Measurements from ENCODE around the gene SHISA7.
A peak's percentile ranks its signal among the peaks of the same experiment; 100 is the strongest.

SHISA7 gene

GRCh38 chr19:55441319-55441691 lies 1.8 kb downstream of the SHISA7 start:
- no peak for TF ChIP-seq POLR2A (IDR thresholded peaks at IDR 0.05; ENCODE audit: low read depth, low read length)
- TF ChIP-seq POU2F2 (IDR thresholded peaks at IDR 0.05; ENCODE audit: low read depth, low read length): no peak
- no peak for TF ChIP-seq POLR2AphosphoS5 (IDR thresholded peaks at IDR 0.05; ENCODE audit: low read depth, low read length)
- TF ChIP-seq TAF1 (IDR thresholded peaks at IDR 0.05; ENCODE audit: low read depth, low read length): no peak
- peak; percentile 54 for TF ChIP-seq SPI1 (IDR thresholded peaks at IDR 0.05; ENCODE audit: low read depth, low read length)
- TF ChIP-seq PAX5 (IDR thresholded peaks at IDR 0.05; ENCODE audit: insufficient read depth, low read length, severe bottlenecking): no peak
- FAIRE-seq (no peak), DNase-seq (ENCODE audit: insufficient read length, low spot score) (no peak)

DNA sequence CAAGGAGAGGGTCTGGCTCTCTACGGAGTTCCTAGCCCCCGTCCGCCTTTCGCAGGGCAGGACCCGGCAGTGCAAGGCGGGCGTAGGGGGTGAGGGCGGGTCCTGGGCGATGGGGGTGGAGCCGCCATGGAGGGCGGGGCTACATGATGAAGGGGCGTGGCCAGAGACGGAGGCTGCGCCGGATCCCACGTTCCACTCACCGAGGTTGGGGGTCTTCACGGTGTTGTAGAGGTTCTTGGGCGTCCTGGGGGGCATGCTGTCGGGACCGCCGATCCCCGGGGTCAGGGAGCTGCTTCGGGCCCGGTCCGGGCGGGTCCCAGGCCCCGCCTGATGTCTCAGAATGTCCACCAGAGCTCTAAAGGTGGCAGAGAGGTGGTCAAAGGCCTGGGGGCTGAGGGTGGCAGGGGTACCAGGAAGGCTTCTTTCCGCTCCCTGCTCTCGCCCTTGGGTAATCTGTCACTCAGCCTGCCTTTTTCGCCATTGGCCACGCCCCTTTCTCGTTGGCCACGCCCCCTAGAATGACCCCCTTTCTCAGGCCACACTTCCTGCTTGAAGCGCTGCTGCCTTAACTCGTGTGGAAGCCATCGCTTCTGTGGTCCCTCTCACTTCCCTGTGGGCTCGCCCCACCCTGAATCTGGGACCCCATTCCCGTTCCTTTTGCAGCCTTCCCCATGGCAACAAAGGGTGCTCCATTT lies 2.5 kb downstream of the SHISA7 start:
- DNase-seq (ENCODE audit: insufficient read length, low spot score) (no peak), FAIRE-seq (no peak)
- TF ChIP-seq POU2F2 (IDR thresholded peaks at IDR 0.05; ENCODE audit: low read depth, low read length) (no peak), SPI1 (IDR thresholded peaks at IDR 0.05; ENCODE audit: low read depth, low read length) (no peak), PAX5 (IDR thresholded peaks at IDR 0.05; ENCODE audit: insufficient read depth, low read length, severe bottlenecking) (no peak), POLR2A (IDR thresholded peaks at IDR 0.05; ENCODE audit: low read depth, low read length) (no peak), TAF1 (IDR thresholded peaks at IDR 0.05; ENCODE audit: low read depth, low read length) (no peak), POLR2AphosphoS5 (IDR thresholded peaks at IDR 0.05; ENCODE audit: low read depth, low read length) (no peak)

DNA sequence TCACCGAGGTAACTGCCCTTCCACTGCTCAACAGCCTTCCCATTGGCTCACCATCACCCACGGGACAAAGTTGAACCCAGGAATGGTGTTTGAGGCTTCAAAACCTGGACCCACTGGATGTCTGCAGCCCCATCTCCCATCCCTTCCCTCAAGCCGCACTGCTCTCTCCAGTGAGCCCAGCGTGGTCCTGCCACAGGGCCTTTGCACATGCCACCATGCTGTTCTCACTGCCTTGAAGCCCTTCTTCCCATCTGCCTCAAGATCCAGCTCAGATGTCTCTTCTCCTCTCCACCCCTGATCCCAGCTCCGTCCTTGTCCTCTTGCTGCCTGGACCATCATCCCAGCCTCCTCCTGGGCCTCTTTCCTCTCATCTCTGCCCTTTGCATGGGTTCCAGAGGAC lies 4.0 kb downstream of the SHISA7 start:
- FAIRE-seq: no peak
- no peak for TF ChIP-seq SPI1 (IDR thresholded peaks at IDR 0.05; ENCODE audit: low read depth, low read length)
- no peak for TF ChIP-seq PAX5 (IDR thresholded peaks at IDR 0.05; ENCODE audit: insufficient read depth, low read length, severe bottlenecking)
- no peak for TF ChIP-seq TAF1 (IDR thresholded peaks at IDR 0.05; ENCODE audit: low read depth, low read length)
- TF ChIP-seq POU2F2 (IDR thresholded peaks at IDR 0.05; ENCODE audit: low read depth, low read length): no peak
- no peak for DNase-seq (ENCODE audit: insufficient read length, low spot score)

DNA sequence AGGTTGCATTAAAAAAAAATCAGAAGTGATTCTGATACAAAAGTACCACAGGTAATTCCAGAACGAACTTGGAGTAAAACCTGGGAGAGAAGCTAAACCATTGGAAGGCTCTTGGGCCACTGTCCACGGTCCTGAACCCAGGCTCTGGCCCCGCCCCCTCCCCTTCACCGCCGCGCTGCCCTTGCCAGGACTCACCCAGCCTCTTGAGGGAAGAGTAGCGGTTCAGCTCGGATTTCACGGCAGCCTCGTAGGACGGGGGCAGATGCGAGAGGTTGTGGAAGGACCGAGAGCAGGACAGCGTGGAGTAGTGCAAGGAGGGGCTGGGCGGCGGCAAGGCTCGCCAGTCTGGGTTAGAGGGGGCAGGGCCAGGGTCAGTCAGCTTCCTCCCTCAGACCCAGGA lies 5.7 kb downstream of the SHISA7 start:
- no peak for DNase-seq (ENCODE audit: insufficient read length, low spot score)
- no peak for FAIRE-seq
- TF ChIP-seq POU2F2 (IDR thresholded peaks at IDR 0.05; ENCODE audit: low read depth, low read length) (no peak), SPI1 (IDR thresholded peaks at IDR 0.05; ENCODE audit: low read depth, low read length) (no peak), POLR2A (IDR thresholded peaks at IDR 0.05; ENCODE audit: low read depth, low read length) (no peak), POLR2AphosphoS5 (IDR thresholded peaks at IDR 0.05; ENCODE audit: low read depth, low read length) (no peak), PAX5 (IDR thresholded peaks at IDR 0.05; ENCODE audit: insufficient read depth, low read length, severe bottlenecking) (no peak), TAF1 (IDR thresholded peaks at IDR 0.05; ENCODE audit: low read depth, low read length) (no peak)

- TF ChIP-seq POLR2AphosphoS5 (IDR thresholded peaks at IDR 0.05; ENCODE audit: low read depth, low read length) (no peak), SPI1 (IDR thresholded peaks at IDR 0.05; ENCODE audit: low read depth, low read length) (no peak), TAF1 (IDR thresholded peaks at IDR 0.05; ENCODE audit: low read depth, low read length) (no peak), PAX5 (IDR thresholded peaks at IDR 0.05; ENCODE audit: insufficient read depth, low read length, severe bottlenecking) (no peak), POLR2A (IDR thresholded peaks at IDR 0.05; ENCODE audit: low read depth, low read length) (no peak), POU2F2 (IDR thresholded peaks at IDR 0.05; ENCODE audit: low read depth, low read length) (no peak)
- FAIRE-seq: no peak
- DNase-seq (ENCODE audit: insufficient read length, low spot score): no peak
Measured at GRCh38 chr19:55436847-55437246, 6.3 kb downstream of the SHISA7 start.

DNA sequence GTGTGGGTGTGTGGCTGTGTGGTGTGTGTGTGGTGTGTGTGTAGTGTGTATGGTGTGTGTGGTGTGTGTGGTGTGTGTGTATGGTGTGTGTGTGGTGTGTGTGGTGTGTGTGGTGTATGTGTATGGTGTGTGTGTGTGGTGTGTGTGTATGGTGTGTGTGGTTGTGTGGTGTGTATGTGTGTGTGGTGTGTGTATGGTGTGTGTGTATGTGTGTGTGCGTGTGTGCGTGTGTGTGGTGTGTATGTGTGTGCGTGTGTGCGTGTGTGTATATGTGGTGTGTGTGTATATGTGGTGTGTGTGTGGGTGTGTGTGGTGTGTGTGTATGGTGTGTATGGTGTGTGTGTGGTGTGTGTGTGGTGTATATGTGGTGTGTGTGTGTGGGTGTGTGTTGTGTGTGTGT lies 8.1 kb downstream of the SHISA7 start:
- FAIRE-seq: no peak
- no peak for TF ChIP-seq PAX5 (IDR thresholded peaks at IDR 0.05; ENCODE audit: insufficient read depth, low read length, severe bottlenecking)
- no peak for TF ChIP-seq POU2F2 (IDR thresholded peaks at IDR 0.05; ENCODE audit: low read depth, low read length)
- TF ChIP-seq POLR2A (IDR thresholded peaks at IDR 0.05; ENCODE audit: low read depth, low read length): no peak
- no peak for TF ChIP-seq POLR2AphosphoS5 (IDR thresholded peaks at IDR 0.05; ENCODE audit: low read depth, low read length)
- TF ChIP-seq TAF1 (IDR thresholded peaks at IDR 0.05; ENCODE audit: low read depth, low read length): no peak
- no peak for TF ChIP-seq SPI1 (IDR thresholded peaks at IDR 0.05; ENCODE audit: low read depth, low read length)

GRCh38 chr19:55434356-55434919 lies 8.7 kb downstream of the SHISA7 start:
- no peak for TF ChIP-seq SPI1 (IDR thresholded peaks at IDR 0.05; ENCODE audit: low read depth, low read length)
- no peak for TF ChIP-seq PAX5 (IDR thresholded peaks at IDR 0.05; ENCODE audit: insufficient read depth, low read length, severe bottlenecking)
- TF ChIP-seq POLR2A (IDR thresholded peaks at IDR 0.05; ENCODE audit: low read depth, low read length): no peak
- TF ChIP-seq TAF1 (IDR thresholded peaks at IDR 0.05; ENCODE audit: low read depth, low read length): no peak
- FAIRE-seq (peak; percentile 98), DNase-seq (ENCODE audit: insufficient read length, low spot score) (no peak)

More for the DNA sequence above, 8.1 kb downstream of the SHISA7 start:
- DNase-seq (ENCODE audit: insufficient read length, low spot score): no peak

DNA sequence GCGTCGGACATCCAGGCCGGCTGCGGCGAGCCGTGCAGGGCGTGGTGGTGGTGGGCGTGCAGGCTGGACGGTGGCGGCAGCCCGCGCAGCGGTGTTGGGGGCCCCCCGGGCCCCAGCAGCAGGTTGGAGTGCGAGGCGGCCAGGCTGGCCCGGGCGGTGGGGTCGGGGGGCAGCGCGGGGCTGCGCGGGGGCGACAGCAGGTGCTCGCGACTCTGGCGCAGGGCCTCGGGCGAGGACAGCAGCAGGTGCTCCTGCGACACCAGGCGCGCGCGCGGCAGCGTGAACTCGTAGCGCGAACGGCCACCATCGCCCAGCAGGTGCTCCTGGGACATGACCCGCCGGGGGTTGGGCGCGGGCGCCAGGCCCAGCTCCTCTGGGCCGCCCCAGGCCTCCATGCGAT lies 9.8 kb downstream of the SHISA7 start:
- FAIRE-seq (no peak), DNase-seq (ENCODE audit: insufficient read length, low spot score) (no peak)
- no peak for TF ChIP-seq POLR2AphosphoS5 (IDR thresholded peaks at IDR 0.05; ENCODE audit: low read depth, low read length)
- no peak for TF ChIP-seq SPI1 (IDR thresholded peaks at IDR 0.05; ENCODE audit: low read depth, low read length)
- TF ChIP-seq POU2F2 (IDR thresholded peaks at IDR 0.05; ENCODE audit: low read depth, low read length): no peak
- no peak for TF ChIP-seq POLR2A (IDR thresholded peaks at IDR 0.05; ENCODE audit: low read depth, low read length)

- TF ChIP-seq POLR2AphosphoS5 (IDR thresholded peaks at IDR 0.05; ENCODE audit: low read depth, low read length): no peak
- no peak for TF ChIP-seq SPI1 (IDR thresholded peaks at IDR 0.05; ENCODE audit: low read depth, low read length)
- TF ChIP-seq TAF1 (IDR thresholded peaks at IDR 0.05; ENCODE audit: low read depth, low read length): no peak
- no peak for TF ChIP-seq POLR2A (IDR thresholded peaks at IDR 0.05; ENCODE audit: low read depth, low read length)
- no peak for TF ChIP-seq POU2F2 (IDR thresholded peaks at IDR 0.05; ENCODE audit: low read depth, low read length)
- no peak for TF ChIP-seq PAX5 (IDR thresholded peaks at IDR 0.05; ENCODE audit: insufficient read depth, low read length, severe bottlenecking)
- FAIRE-seq: no peak
Measured at GRCh38 chr19:55432241-55432959, 10.7 kb downstream of the SHISA7 start.

More at GRCh38 chr19:55432241-55432959, 10.7 kb downstream of the SHISA7 start:
- DNase-seq (ENCODE audit: insufficient read length, low spot score): no peak
